Measurements from ENCODE around the gene ENTR1.
A peak's percentile ranks its signal among the peaks of the same experiment; 100 is the strongest.
"Not testable (repeated sequence)": the region's sequence is repeated elsewhere in the genome, so short reads cannot be mapped to it uniquely, and the experiment has no call there.

ENTR1 gene

GRCh38 chr9:136438548-136439480, 28.4 kb upstream of the ENTR1 start:
- peak; percentile 5 to 14 for DNase-seq

- no peak for DNase-seq
These were observed 27.6 kb upstream of the ENTR1 start for GRCh38 chr9:136437839-136438547.

DNA sequence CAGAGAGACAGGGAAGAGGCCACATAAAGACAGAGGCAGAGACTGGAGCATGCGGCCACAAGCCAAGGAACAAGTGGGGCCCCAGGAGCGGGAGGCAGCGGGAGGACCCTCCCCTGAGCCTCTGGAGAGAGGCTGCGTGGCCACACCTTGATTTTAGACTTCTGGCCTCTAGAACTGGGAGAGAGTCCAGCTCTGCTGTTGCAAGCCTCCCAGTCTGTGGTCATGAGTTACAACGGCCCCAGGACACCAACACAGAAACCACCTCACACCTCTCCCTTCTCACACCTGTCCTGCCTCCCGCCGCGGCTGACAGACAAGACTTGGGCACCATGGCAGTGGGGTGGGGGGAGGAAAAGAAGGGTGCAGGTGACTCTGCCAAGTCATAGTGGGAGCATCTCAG, 27.0 kb upstream of the ENTR1 start:
- no peak for DNase-seq

- DNase-seq, result no peak
These were observed 25.7 kb upstream of the ENTR1 start for GRCh38 chr9:136436055-136436634.

DNA sequence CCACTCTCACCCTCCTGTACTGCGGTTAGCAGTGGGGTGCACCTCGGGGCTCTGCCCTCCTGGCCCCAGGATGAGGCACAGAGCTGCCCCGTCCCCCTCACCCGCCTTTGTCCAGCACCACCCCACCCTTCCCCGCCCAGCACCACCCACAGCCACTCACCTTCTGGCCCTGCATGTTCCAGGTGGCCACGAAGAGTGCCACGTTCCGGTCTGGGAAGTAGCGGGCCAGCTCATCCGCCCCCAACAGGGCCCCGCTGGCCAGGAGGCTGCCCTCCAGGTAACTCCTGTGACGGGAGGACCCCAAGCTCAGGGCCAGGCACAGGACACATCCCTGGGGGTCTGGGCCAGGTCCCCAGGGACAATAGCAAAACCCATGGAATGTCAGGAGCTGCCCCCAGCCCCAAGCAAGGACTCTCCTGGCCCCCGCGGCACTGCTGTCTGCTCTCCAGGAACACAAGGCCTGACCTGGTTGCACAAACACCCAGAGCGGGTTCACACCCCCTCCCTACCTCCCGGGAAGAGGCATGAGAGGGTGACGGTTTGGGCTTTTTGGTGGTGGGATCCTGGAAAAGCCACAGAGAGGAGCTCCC, 24.3 kb upstream of the ENTR1 start:
- no peak for DNase-seq

DNA sequence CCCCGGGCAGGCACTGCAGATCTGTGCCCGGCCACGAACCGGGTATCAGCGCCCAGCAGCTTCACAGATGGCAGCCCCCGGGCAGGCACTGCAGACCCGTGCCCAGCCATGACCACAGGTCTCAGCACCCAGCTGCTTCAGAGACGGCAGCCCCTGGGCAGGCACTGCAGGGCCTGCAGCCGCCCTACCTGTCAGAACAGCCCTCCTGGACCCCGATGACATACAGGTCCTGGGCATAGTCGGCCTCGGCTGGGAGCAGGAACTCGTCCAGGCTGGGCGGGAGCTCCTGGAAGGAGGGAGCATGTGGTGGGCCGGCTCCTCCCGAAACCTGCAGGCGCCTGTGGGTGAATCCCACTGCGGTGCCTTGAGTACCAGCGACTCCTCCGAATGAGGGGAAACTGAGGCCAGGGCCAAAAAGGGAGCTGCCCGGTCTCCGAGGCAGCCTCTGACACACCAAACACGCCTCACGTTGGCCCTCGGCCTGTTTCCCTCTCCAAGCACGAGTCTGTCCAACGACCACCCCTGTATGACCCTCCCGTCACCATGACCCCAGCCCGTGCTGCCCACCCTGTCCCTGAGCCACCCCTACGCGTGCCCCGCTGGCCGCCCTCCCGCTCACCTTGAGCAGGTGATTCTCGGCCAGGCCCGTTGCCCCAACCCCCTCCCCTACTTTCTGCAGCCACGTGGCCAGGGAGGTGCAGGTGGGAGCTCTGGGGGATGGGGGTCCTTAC, 23.6 kb upstream of the ENTR1 start:
- DNase-seq, result no peak

DNA sequence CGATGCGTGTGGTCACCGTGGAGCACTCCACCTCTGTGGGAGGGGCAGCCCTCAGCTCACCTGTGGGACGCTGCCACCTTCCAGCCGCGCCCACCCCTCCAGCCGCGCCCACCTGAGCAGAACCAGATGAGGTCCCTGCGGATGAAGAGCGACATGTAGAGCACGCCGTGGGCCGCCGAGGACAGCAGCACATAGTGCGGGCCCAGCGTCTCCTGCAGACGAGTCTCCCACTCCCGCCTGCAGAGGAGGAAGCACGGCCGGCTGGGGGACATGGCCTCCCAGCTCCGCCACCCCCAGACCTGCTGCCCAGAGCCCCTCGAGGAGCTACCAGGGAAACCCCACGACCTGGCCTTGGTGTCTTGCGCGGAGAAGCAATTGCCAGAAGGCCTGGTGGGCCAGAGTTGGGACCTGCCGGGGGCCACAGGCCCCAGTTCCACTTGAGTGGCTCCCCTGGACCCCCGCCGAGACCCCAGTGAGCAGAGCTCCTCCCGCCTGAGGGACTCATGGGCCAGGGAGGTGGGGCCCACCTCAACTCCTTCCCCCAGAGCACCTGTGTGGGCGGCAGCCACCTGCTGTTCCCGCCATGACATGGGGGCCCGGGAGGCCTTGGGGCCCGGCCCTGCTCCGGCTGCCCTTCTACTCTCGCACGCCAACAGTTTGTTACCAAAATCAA, 22.8 kb upstream of the ENTR1 start:
- DNase-seq, result no peak

DNA sequence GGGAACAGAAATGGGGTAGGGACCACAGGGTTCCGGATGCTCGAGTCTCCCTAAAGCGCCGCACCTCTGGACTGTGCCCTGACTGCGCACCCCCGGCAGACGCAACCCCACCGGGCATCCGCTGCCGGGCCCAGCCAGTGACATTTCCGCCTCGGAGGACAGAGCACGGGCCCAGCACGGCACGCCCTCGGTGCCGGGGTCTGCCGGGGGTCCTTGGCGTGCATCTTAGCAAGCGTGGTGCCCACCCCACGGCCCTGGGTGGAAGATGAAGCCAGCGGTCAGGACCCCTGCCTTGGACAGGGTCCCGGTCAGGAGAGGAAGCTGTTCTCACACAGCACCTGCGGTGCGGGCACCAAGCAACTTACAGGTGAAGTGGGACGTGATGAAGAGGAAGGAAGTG, 22.2 kb upstream of the ENTR1 start:
- no peak for DNase-seq

DNA sequence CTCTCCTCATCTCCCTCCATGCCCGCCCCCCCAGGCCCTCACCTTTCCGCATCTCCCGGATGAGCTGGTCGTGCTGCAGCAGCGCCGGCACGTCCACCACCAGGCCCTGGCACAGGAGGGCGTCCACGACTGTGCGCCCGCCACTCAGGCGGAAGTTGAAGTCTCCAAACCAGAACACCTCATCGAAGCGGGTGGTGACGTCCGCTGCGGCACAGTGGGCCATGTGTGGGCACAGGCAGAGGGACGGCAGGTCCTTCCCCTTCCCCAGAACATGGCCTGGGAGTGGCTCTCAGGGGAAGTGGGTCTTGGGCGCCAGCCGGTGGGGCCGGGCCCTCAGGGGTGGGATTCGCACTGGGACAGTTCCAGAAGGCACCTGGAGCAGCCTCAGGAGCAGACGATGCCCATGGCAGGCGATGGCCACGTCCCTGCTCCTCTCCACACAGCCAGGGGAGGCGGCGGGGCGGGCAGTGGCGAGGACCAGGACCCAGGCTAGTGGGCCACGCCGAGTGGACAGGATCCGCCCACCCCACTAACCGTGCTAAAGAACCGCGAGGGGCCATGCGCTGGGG, 21.5 kb upstream of the ENTR1 start:
- DNase-seq, result no peak

DNA sequence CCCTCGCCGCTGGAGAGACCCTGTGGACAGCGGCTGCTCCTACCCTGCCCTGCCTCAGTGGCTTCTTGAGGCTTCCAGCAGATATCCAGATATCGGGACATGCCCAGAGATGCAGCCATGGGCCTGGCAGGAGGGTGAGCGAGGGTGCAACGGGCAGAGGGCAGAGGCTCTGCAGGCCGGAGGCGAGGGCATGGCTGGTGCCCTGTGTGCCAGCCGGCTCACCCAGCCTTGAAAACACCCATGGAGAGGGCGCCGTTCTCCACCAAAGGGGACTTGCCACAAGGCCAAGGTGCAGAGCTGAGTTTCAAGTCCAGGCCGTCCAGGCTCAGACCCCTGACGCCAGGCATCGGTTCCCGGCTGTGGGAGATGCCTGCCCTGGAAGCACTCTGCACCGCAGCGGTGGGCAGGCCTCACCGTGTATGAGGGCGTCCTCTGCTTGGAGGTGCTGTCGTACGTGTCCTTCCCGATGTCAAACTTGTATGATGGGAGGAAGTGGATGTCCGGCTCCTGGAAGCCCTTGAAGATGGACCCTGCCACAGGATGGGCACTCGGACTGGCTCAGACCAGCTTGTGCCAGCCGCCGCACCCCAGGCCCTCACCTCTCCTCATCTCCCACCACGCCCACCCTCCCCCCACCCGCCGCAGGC, 20.3 kb upstream of the ENTR1 start:
- DNase-seq, result no peak

- no peak for DNase-seq
These were observed 19.5 kb upstream of the ENTR1 start for GRCh38 chr9:136429683-136430491.

- DNase-seq, result no peak
These were observed 18.7 kb upstream of the ENTR1 start for GRCh38 chr9:136429075-136429628.

DNA sequence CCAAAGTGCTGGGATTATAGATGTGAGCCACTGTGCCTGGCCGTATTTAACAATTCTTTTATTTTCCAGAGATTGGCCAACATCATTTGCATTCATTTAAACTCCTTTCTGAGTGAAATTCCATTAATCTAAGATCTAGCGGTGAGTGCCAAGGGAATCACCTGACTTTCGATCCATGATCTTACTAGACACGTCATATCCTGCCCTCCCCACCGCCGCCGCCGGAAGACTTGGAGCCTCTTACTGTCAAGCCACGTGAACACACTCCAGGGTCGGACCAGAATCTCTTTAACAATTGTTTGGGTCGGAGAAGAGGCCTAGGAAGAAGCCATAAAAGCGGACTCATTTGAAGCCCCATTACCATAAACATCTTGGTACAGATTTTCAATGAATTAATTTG, 16.4 kb upstream of the ENTR1 start:
- DNase-seq, result no peak

DNA sequence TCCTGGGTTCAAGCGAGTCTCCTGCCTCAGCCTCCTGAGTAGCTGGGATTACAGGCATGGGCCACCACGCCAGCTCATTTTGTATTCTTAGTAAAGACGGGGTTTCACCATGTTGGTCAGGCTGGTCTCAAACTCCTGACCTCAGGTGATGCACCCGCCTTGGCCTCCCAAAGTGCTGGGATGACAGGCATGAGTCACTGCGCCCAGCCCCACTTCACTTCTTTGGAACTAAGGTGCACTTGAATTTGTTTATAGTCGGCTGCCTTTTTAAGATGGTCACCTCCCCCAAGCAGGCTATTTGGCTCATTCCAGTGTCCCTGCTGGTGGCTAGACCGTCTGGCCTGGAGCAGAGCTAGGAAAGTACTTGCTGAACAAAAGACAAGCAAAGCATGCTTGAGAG, 15.0 kb upstream of the ENTR1 start:
- DNase-seq, result not testable (repeated sequence)

DNA sequence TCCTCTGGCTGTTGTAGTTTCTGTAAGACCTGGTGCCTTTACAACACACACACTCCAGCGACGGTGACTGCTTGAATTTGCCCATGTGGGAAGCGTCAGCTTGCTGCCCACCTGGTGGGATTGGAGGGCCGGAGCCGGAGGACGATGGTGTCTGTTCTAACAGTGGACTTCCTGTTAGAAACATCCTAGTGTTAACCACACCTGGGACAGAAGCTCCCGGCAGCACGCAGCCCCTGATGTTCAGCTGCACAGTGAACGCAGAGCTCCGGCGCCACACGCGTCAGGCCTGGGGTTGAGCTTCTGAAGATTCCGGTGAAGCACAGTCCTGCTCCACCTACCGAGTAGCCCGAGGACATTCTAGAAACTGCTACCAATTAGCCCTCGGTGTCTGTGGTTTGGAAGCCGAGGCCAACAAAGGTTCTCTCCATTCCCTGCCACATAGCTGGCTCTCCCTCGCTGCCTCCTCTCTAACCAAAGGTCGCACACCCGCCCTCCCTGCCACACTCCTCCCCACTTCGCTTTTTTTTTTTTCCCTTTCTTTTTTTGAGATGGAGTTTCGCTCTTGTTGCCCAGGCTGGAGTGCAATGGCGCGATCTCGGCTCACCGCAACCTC, 14.4 kb upstream of the ENTR1 start:
- DNase-seq, result no peak

- DNase-seq, result no peak
These were observed 13.2 kb upstream of the ENTR1 start for GRCh38 chr9:136423432-136424146.

DNA sequence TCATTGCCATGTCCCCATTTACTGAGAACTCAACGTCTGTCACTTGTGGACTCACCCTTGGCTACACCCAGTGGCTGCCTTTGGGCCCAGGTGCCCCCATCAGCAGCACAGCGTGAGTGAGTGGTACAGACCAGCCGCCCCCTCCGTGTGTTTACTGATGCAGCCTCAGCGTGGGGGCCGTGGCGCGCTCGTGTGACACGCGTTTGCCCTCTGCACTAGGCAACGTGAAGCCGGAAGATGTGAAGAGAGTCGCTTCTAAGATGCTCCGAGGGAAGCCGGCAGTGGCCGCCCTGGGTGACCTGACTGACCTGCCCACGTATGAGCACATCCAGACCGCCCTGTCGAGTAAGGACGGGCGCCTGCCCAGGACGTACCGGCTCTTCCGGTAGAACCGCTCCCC, 12.5 kb upstream of the ENTR1 start:
- no peak for DNase-seq

- no peak for DNase-seq
These were observed 11.4 kb upstream of the ENTR1 start for GRCh38 chr9:136421791-136422190.

DNA sequence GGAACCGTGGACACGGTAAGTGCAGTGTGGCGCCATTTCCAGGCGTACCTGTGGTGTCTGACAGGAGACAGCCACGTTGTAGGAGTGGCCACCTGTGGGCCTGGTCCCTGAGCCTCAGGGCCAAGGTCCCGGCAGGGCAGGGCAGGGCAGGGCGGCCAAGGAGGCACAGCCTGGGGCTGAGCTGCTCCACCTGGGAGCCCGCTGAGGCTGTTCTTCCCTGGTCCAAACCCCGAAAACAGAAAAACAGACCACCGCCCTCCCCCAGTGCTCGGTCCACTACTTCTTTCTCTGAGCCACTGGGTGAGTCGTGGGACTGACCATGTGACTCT, 8.6 kb upstream of the ENTR1 start:
- DNase-seq, result no peak
